Gastrocnemius medialis (tissue), 4 donors: ENCODE measurements around the gene OPCML.

Experiments
- CTCF ChIP-seq, 5 experiments: fragments of 450-650 bp in 3 of 5; fragments of 200-600 bp in 2 of 5; sonication (generic) in 2 of 5; IDR thresholded peaks in 4 of 5; conservative IDR thresholded peaks in 1 of 5; 1 replicate in 4 of 5; 2 replicates in 1 of 5; pipeline ENCODE4 v1.5.1; 2016 to 2019; ENCODE audit warnings: antibody characterized with exemption in 5 of 5, mild to moderate bottlenecking in 3 of 5, moderate library complexity in 3 of 5
- POLR2A ChIP-seq, 2 donors: fragments of 450-650 bp; IDR thresholded peaks; one replicate each; pipeline ENCODE4 v1.6.1; 2017; ENCODE audit warnings: antibody characterized with exemption in 2 of 2, mild to moderate bottlenecking in 2 of 2, moderate library complexity in 2 of 2

- TF ChIP-seq CTCF (IDR thresholded peaks at IDR 0.05 in 4 of 5, conservative IDR thresholded peaks at IDR 0.05 in 1 of 5) (no peak), POLR2A (IDR thresholded peaks at IDR 0.05) (no peak)
Observed at GRCh38 chr11:132670921-132671675, 861.2 kb downstream of the OPCML start.
